ENCODE results near the gene SEMA6A.

SEMA6A gene

GRCh38 chr5:116574367-116575325 is at the start of gene SEMA6A:
Gene SEMA6A, minus strand, starts transcription at chr5:116574823. Its CDS starts 69,879 bp downstream, at chr5:116504944.
- Mint-ChIP-seq H3K9me3 (ENCODE audit: low read depth) (no peaks in the 10 kb centered on the region), H3K36me3 (no peaks in the 10 kb centered on the region), H3K4me3 (peak within 1 kb of the TSS; percentile 88), H3K27me3 (peaks cover 45% of the 10 kb centered on the region), H3K27ac (no peak within 1 kb of the TSS), H3K4me1 (ENCODE audit: low read depth) (peaks cover 22% of the 10 kb centered on the region)

GRCh38 chr5:116622375-116623050 is 47.9 kb upstream of the SEMA6A start:
- no peaks in the 10 kb centered on the region for H3K36me3 Mint-ChIP-seq
- H3K4me1 Mint-ChIP-seq (ENCODE audit: low read depth) = no peaks in the 10 kb centered on the region
- H3K27me3 Mint-ChIP-seq = peaks cover 5% of the 10 kb centered on the region
- no peak overlapping the region for H3K27ac Mint-ChIP-seq
- H3K9me3 Mint-ChIP-seq (ENCODE audit: low read depth) = no peaks in the 10 kb centered on the region
- H3K4me3 Mint-ChIP-seq = no peak overlapping the region

- no peaks in the 10 kb centered on the region for H3K4me1 Mint-ChIP-seq (ENCODE audit: low read depth)
- peaks cover 5% of the 10 kb centered on the region for H3K27me3 Mint-ChIP-seq
- no peak overlapping the region for H3K4me3 Mint-ChIP-seq
- no peaks in the 10 kb centered on the region for H3K36me3 Mint-ChIP-seq
- H3K27ac Mint-ChIP-seq = no peak overlapping the region
- no peaks in the 10 kb centered on the region for H3K9me3 Mint-ChIP-seq (ENCODE audit: low read depth)
Observed at GRCh38 chr5:116621599-116621998, 47.0 kb upstream of the SEMA6A start.

DNA sequence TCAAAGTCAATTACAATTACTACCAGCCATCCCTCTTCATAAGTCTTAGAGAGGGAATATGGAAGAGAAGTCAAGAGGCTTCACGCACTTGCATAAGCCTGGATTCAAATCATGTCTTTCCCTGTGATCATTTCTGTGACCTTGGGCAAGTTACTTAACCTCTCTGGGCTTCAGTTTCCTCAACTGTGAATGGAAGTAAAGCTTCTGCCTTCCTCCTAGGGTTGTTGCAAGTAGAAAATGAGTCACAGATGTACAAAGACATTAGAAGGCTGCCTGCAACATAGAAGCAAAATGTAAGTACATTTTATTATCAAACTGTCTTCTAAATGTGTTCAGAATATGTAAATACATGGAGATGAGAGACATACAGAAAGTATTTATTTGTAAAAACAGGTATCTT is 42.3 kb upstream of the SEMA6A start:
- H3K4me3 Mint-ChIP-seq = no peak overlapping the region
- H3K27ac Mint-ChIP-seq = no peak overlapping the region
- H3K36me3 Mint-ChIP-seq = no peaks in the 10 kb centered on the region

DNA sequence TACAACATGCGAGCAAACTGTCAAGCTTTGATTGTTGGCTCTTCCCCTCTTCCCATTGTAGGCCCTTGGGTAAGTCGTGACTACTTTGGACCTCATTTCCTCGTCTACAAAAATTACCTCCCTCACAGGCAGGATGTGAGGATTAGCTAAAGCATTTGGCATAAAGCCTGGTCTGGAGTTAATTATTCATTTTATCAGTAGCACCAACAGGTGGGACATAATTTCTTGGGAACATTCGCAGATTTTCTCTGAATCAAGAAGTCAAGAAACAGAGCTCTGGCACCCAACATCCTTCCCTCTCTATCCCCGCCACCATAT is 39.9 kb upstream of the SEMA6A start:
- peaks cover 2% of the 10 kb centered on the region for H3K4me1 Mint-ChIP-seq (ENCODE audit: low read depth)
- no peaks in the 10 kb centered on the region for H3K36me3 Mint-ChIP-seq
- H3K4me3 Mint-ChIP-seq = no peak overlapping the region
- H3K27me3 Mint-ChIP-seq = peaks cover 2% of the 10 kb centered on the region
- H3K27ac Mint-ChIP-seq = no peak overlapping the region
- H3K9me3 Mint-ChIP-seq (ENCODE audit: low read depth) = no peaks in the 10 kb centered on the region

More for the DNA sequence above, 42.3 kb upstream of the SEMA6A start:
- H3K27me3 Mint-ChIP-seq = peaks cover 2% of the 10 kb centered on the region
- peaks cover 2% of the 10 kb centered on the region for H3K4me1 Mint-ChIP-seq (ENCODE audit: low read depth)
- H3K9me3 Mint-ChIP-seq (ENCODE audit: low read depth) = no peaks in the 10 kb centered on the region

DNA sequence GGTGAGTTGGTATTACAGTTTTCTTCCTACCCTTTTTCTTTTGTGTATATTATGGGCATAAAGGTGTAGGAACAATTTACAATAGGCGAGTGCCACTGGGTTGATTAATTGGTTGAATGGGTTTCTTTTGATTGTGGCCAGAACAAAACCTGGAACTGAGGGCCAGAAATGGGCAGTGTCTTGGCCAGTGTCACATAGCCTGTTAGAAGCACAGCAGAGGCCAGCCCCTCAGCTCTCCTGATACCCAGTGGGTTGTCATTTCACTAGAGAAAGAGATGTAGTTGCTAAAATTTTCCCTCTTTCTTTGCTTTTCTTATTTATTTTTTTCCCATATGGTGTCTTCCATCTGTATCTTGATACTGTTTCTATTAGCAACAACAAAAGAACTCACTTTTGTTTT is 38.8 kb upstream of the SEMA6A start:
- Mint-ChIP-seq H3K4me1 (ENCODE audit: low read depth) (peaks cover 2% of the 10 kb centered on the region), H3K27ac (no peak overlapping the region)

GRCh38 chr5:116612431-116612830 is 37.8 kb upstream of the SEMA6A start:
- Mint-ChIP-seq H3K4me1 (ENCODE audit: low read depth) (peaks cover 2% of the 10 kb centered on the region), H3K36me3 (no peaks in the 10 kb centered on the region)

More for the DNA sequence above, 38.8 kb upstream of the SEMA6A start:
- H3K9me3 Mint-ChIP-seq (ENCODE audit: low read depth) = no peaks in the 10 kb centered on the region
- H3K27me3 Mint-ChIP-seq = peaks cover 2% of the 10 kb centered on the region
- H3K36me3 Mint-ChIP-seq = no peaks in the 10 kb centered on the region
- H3K4me3 Mint-ChIP-seq = no peak overlapping the region

DNA sequence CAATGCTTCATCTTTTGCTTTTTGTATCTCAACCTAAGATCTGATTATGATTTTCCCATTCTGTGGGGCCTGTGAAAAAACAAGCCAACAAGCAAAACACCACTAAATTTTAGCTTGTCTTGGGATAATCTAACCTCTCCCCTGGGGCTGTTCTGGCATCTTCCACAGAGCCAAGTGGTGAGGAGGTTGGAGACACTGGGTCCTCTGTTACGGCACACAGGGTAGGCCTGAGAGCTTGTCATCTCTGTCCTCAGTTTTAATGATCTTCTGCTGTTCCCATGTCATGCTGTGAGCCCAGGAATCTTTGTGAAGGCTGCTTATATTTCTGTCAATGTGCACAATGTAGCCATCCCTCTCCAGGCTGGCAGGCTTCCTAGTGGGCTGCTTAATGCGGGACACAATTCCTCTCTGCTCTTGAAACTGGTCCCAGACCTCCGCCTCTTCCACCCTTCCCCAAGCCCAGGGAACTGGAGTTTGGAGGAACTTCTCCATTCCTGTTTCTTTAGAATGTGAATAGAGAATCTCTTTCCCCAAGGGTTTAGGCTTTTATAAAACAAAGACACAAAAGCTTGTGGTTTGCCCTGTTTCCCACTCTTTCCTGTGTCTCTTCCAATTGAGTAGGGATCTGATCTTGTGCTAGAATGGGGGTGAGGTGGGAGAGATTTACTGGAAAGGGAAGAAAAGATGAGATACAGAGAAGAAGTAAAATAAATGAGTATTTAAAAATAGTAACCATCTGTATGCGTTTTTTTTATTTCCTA is 30.9 kb upstream of the SEMA6A start:
- peaks cover 3% of the 10 kb centered on the region for H3K27me3 Mint-ChIP-seq
- no peak overlapping the region for H3K27ac Mint-ChIP-seq
- H3K4me1 Mint-ChIP-seq (ENCODE audit: low read depth) = no peaks in the 10 kb centered on the region
- H3K9me3 Mint-ChIP-seq (ENCODE audit: low read depth) = no peaks in the 10 kb centered on the region
- H3K36me3 Mint-ChIP-seq = no peaks in the 10 kb centered on the region
- H3K4me3 Mint-ChIP-seq = no peak overlapping the region

More at GRCh38 chr5:116612431-116612830, 37.8 kb upstream of the SEMA6A start:
- no peak overlapping the region for H3K4me3 Mint-ChIP-seq
- H3K27ac Mint-ChIP-seq = no peak overlapping the region
- peaks cover 2% of the 10 kb centered on the region for H3K27me3 Mint-ChIP-seq
- no peaks in the 10 kb centered on the region for H3K9me3 Mint-ChIP-seq (ENCODE audit: low read depth)

DNA sequence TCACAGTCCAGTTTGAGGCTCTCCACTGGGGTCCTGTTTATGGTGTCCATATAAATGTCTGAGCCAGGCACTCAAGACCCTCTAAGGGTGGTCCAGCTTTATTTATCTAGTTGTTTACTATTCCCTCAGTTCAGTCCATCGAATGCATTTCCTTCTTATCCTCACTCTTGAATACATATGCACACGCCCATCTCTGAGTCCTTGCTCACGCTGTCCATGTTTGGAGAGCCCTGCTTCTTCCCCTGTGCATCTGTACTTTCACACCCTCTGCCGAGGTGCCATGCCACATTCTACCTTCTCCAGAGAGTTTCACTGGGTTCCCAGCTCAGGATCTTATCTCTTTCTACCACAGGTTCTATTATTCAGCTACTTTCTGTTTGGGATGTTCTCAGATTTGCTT is 30.2 kb upstream of the SEMA6A start:
- no peak overlapping the region for H3K27ac Mint-ChIP-seq

DNA sequence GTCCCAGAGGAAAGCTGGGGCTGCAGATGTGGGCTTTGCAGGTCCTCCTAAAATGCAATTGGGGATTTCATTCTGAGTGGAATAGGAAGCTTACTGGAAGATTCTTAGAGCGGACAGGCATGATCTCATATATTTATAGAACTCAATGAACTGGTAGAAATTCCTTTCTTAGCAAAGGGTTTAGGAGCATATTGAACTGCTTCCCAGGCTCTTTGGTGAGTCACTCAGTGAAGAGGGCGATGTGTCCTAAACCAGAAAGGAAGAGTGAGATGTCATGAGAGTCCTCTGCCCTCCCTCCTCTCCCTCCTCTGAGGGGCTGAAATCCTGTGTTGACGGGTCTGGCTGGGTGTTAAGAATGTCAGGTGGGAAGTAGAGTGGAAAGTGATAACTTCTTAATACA is 26.3 kb upstream of the SEMA6A start:
- Mint-ChIP-seq H3K27ac (no peak overlapping the region), H3K36me3 (no peaks in the 10 kb centered on the region), H3K4me1 (ENCODE audit: low read depth) (no peaks in the 10 kb centered on the region), H3K9me3 (ENCODE audit: low read depth) (no peaks in the 10 kb centered on the region), H3K4me3 (no peak overlapping the region), H3K27me3 (peaks cover 1% of the 10 kb centered on the region)

More for the DNA sequence above, 30.2 kb upstream of the SEMA6A start:
- no peak overlapping the region for H3K4me3 Mint-ChIP-seq
- peaks cover 3% of the 10 kb centered on the region for H3K27me3 Mint-ChIP-seq
- H3K36me3 Mint-ChIP-seq = no peaks in the 10 kb centered on the region
- H3K4me1 Mint-ChIP-seq (ENCODE audit: low read depth) = no peaks in the 10 kb centered on the region
- H3K9me3 Mint-ChIP-seq (ENCODE audit: low read depth) = no peaks in the 10 kb centered on the region

- Mint-ChIP-seq H3K36me3 (no peaks in the 10 kb centered on the region), H3K27ac (no peak overlapping the region), H3K27me3 (peaks cover 1% of the 10 kb centered on the region), H3K4me3 (no peak overlapping the region), H3K9me3 (ENCODE audit: low read depth) (no peaks in the 10 kb centered on the region), H3K4me1 (ENCODE audit: low read depth) (no peaks in the 10 kb centered on the region)
Observed at GRCh38 chr5:116598911-116599310, 24.3 kb upstream of the SEMA6A start.

- H3K4me3 Mint-ChIP-seq = no peak overlapping the region
- H3K9me3 Mint-ChIP-seq (ENCODE audit: low read depth) = peaks cover 3% of the 10 kb centered on the region
- no peaks in the 10 kb centered on the region for H3K4me1 Mint-ChIP-seq (ENCODE audit: low read depth)
- no peaks in the 10 kb centered on the region for H3K36me3 Mint-ChIP-seq
- H3K27ac Mint-ChIP-seq = no peak overlapping the region
- H3K27me3 Mint-ChIP-seq = peaks cover 1% of the 10 kb centered on the region
Observed at GRCh38 chr5:116595498-116595897, 20.9 kb upstream of the SEMA6A start.

GRCh38 chr5:116593340-116593739 is 18.7 kb upstream of the SEMA6A start:
- Mint-ChIP-seq H3K27ac (no peak overlapping the region), H3K9me3 (ENCODE audit: low read depth) (peaks cover 3% of the 10 kb centered on the region), H3K36me3 (no peaks in the 10 kb centered on the region), H3K27me3 (no peaks in the 10 kb centered on the region), H3K4me3 (no peak overlapping the region), H3K4me1 (ENCODE audit: low read depth) (no peaks in the 10 kb centered on the region)

DNA sequence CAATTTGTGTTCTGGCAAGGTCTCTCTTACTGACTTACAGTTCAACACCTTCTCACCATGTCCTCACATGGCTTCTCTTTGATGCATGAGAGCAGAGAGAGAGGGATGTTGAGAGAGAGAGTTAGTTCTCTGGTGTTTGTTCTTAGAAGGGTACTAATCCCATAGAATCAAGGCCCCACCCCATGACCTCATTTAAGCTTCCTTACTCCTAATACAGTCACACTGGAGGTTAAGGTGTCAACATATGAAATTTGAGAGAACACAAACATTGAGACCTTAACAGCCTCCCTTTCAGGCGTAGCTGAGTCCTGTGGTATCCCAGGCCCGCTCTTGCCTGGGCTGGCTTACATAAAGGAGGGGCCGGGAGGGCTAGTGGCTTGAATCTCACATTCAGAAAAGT is 10.6 kb upstream of the SEMA6A start:
- peaks cover 22% of the 10 kb centered on the region for H3K27me3 Mint-ChIP-seq
- H3K4me1 Mint-ChIP-seq (ENCODE audit: low read depth) = no peaks in the 10 kb centered on the region
- no peak overlapping the region for H3K4me3 Mint-ChIP-seq
- no peaks in the 10 kb centered on the region for H3K9me3 Mint-ChIP-seq (ENCODE audit: low read depth)
- H3K36me3 Mint-ChIP-seq = no peaks in the 10 kb centered on the region
- no peak overlapping the region for H3K27ac Mint-ChIP-seq

DNA sequence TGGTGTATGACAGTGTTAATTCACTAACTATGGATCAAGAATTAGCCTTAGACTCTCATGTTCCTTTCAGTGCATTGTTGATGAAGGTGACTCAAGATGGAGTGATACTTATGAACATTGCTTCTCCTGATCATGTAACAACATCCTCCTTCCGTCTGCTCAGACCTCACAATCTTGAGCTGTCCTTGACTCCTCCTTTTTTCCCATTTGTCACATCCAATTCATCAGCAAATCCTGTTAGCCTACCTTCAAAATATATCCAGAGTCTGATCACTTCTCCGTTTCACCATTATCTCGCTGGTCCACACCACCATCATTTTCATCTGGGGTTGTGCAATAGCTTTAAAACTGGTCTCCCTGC is 9.2 kb upstream of the SEMA6A start:
- Mint-ChIP-seq H3K27me3 (peaks cover 27% of the 10 kb centered on the region), H3K9me3 (ENCODE audit: low read depth) (no peaks in the 10 kb centered on the region), H3K4me3 (no peak overlapping the region), H3K36me3 (no peaks in the 10 kb centered on the region), H3K27ac (no peak overlapping the region), H3K4me1 (ENCODE audit: low read depth) (no peaks in the 10 kb centered on the region)

Measured in activated naive CD8-positive, alpha-beta T cell (primary cell).